ENCODE data around the gene VAV2.

Gene VAV2

DNA sequence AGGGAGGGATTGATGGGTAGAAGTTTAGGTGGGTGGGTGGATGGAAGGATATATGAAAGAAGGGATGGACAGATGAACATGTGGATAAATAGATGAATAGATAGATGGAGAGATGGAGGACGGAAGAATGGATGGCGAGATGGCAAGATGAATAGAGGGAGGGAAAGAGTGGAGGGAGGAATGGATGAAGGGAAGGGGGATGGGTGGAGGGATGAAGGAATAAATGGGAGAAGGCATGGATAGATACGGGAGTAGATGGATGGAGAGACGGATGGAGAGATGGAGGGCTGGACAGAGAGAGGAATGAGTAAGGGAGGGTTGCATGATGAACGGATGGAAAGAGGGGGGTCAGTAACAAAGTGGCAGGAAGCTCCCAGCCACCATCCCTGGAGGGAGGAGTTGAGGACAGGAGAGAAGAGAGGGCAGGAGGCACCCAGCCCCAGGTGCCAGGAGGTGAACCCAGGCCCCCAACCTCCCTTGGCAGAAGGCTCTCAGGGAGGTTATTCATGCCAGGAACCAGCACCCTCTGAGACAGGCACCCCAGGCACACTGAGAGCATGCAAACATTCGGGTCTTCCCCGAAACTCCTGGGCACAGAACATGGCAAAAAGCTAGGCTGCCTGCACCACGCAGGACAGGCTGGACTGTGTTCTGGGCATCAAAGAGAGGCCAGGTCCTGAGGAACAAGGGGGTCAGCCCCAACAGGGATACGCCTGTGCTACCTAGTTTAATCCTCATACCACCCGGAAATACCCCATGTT is 263.1 kb downstream of the VAV2 start:
- no peak for ATAC-seq
- TF ChIP-seq, protein P1, sequence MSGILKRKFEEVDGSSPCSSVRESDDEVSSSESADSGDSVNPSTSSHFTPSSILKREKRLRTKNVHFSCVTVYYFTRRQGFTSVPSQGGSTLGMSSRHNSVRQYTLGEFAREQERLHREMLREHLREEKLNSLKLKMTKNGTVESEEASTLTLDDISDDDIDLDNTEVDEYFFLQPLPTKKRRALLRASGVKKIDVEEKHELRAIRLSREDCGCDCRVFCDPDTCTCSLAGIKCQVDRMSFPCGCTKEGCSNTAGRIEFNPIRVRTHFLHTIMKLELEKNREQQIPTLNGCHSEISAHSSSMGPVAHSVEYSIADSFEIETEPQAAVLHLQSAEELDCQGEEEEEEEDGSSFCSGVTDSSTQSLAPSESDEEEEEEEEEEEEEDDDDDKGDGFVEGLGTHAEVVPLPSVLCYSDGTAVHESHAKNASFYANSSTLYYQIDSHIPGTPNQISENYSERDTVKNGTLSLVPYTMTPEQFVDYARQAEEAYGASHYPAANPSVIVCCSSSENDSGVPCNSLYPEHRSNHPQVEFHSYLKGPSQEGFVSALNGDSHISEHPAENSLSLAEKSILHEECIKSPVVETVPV (CRISPR knock-in tag; IDR thresholded peaks at IDR 0.05) = no peak
- TF ChIP-seq ESRRG (CRISPR knock-in tag; IDR thresholded peaks at IDR 0.05) (no peak), ZFP3 (CRISPR knock-in tag; IDR thresholded peaks at IDR 0.05) (no peak), ZFP30 (CRISPR knock-in tag; IDR thresholded peaks at IDR 0.05) (no peak), TOX (CRISPR knock-in tag; IDR thresholded peaks at IDR 0.05; ENCODE audit: borderline replicate concordance) (no peak), PPARA (CRISPR knock-in tag; IDR thresholded peaks at IDR 0.05; ENCODE audit: borderline replicate concordance) (no peak), ARNTL (CRISPR knock-in tag; IDR thresholded peaks at IDR 0.05; ENCODE audit: borderline replicate concordance, low read depth) (no peak), OSR1 (CRISPR knock-in tag; IDR thresholded peaks at IDR 0.05) (no peak), TCF4 (CRISPR knock-in tag; IDR thresholded peaks at IDR 0.05; ENCODE audit: borderline replicate concordance) (no peak), ZNF565 (CRISPR knock-in tag; conservative IDR thresholded peaks at IDR 0.05; ENCODE audit: low read depth) (no peak), RARB (CRISPR knock-in tag; IDR thresholded peaks at IDR 0.05) (no peak), ZC3H10 (CRISPR knock-in tag; IDR thresholded peaks at IDR 0.05) (no peak), ZNF8 (CRISPR knock-in tag; IDR thresholded peaks at IDR 0.05) (no peak), SNAI2 (CRISPR knock-in tag; IDR thresholded peaks at IDR 0.05) (no peak), BACH2 (CRISPR knock-in tag; IDR thresholded peaks at IDR 0.05; ENCODE audit: borderline replicate concordance) (no peak)
- TF ChIP-seq, protein P2, sequence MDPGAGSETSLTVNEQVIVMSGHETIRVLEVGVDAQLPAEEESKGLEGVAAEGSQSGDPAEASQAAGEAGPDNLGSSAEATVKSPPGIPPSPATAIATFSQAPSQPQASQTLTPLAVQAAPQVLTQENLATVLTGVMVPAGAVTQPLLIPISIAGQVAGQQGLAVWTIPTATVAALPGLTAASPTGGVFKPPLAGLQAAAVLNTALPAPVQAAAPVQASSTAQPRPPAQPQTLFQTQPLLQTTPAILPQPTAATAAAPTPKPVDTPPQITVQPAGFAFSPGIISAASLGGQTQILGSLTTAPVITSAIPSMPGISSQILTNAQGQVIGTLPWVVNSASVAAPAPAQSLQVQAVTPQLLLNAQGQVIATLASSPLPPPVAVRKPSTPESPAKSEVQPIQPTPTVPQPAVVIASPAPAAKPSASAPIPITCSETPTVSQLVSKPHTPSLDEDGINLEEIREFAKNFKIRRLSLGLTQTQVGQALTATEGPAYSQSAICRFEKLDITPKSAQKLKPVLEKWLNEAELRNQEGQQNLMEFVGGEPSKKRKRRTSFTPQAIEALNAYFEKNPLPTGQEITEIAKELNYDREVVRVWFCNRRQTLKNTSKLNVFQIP (CRISPR knock-in tag; IDR thresholded peaks at IDR 0.05; ENCODE audit: borderline replicate concordance, low read depth) = no peak
- TF ChIP-seq, protein P3, sequence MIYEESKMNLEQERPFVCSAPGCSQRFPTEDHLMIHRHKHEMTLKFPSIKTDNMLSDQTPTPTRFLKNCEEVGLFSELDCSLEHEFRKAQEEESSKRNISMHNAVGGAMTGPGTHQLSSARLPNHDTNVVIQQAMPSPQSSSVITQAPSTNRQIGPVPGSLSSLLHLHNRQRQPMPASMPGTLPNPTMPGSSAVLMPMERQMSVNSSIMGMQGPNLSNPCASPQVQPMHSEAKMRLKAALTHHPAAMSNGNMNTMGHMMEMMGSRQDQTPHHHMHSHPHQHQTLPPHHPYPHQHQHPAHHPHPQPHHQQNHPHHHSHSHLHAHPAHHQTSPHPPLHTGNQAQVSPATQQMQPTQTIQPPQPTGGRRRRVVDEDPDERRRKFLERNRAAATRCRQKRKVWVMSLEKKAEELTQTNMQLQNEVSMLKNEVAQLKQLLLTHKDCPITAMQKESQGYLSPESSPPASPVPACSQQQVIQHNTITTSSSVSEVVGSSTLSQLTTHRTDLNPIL (CRISPR knock-in tag; IDR thresholded peaks at IDR 0.05; ENCODE audit: low read depth) = no peak
- TF ChIP-seq, protein P4, sequence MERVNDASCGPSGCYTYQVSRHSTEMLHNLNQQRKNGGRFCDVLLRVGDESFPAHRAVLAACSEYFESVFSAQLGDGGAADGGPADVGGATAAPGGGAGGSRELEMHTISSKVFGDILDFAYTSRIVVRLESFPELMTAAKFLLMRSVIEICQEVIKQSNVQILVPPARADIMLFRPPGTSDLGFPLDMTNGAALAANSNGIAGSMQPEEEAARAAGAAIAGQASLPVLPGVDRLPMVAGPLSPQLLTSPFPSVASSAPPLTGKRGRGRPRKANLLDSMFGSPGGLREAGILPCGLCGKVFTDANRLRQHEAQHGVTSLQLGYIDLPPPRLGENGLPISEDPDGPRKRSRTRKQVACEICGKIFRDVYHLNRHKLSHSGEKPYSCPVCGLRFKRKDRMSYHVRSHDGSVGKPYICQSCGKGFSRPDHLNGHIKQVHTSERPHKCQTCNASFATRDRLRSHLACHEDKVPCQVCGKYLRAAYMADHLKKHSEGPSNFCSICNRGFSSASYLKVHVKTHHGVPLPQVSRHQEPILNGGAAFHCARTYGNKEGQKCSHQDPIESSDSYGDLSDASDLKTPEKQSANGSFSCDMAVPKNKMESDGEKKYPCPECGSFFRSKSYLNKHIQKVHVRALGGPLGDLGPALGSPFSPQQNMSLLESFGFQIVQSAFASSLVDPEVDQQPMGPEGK (CRISPR knock-in tag; IDR thresholded peaks at IDR 0.05; ENCODE audit: borderline replicate concordance) = no peak

DNA sequence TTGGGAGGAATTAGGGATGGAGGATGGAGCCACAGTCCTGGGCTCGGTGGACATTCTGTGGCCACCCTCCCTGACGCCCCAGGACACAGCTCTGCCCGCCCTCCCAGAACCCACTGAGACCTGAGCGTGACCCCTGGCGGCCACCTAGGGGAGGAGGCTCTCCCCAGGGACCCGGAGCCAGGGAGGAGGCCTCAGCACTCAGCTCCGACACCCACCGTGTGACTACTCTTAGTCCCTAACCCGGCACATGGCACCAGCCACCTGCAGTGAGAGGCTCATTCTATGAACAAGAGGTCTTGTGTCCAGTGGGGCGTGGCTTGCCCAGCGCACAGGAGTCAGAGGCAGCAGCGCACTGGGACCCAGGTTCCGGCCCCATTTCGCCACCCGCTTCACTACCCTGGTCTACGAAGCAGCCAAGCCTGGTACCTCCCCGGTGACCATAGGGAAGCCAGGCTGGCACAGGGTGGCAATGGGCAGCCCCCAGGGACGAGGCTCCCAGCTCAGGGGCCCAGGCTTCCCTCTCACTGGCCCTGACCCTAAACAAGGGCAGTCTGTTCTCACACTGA is 264.2 kb downstream of the VAV2 start:
- TF ChIP-seq CSDC2 (CRISPR knock-in tag; IDR thresholded peaks at IDR 0.05) (no peak), RARB (CRISPR knock-in tag; IDR thresholded peaks at IDR 0.05) (no peak), PPARA (CRISPR knock-in tag; IDR thresholded peaks at IDR 0.05; ENCODE audit: borderline replicate concordance) (no peak), SNAI2 (CRISPR knock-in tag; IDR thresholded peaks at IDR 0.05) (no peak)
- ATAC-seq = no peak

DNA sequence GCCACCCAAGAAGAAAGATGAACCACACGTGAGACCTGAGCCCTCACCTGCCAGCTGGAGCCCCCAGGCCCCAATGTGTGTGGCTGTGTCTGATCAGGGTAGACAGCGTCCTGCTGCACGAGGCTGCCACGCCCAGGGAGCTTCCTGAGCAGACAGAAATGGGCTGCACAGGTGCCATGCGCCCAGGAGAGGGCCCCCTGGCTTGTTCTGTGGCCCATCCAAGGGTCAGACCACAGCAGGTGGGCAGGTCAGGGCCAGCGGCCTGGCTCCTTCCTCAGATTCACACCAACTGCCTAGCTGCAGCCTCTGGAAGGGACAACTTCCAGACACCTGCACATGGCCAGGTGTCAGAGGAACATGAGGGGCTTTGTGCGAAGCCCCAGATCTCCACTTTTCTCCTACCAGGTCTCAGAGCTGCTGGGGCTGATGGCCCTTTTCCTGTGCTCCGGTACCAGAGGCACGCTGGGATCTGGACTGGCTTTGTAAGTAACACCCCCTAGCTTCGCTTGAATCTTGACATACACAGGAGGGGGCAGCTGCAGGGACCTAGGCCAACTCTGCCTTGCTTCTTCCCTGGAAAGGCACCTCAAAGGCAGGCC is 264.7 kb downstream of the VAV2 start:
- ATAC-seq = no peak
- TF ChIP-seq, protein P1 (CRISPR knock-in tag; IDR thresholded peaks at IDR 0.05) = no peak
- TF ChIP-seq ESRRG (CRISPR knock-in tag; IDR thresholded peaks at IDR 0.05) (no peak), BACH2 (CRISPR knock-in tag; IDR thresholded peaks at IDR 0.05; ENCODE audit: borderline replicate concordance) (no peak), RARB (CRISPR knock-in tag; IDR thresholded peaks at IDR 0.05) (no peak), ZNF565 (CRISPR knock-in tag; conservative IDR thresholded peaks at IDR 0.05; ENCODE audit: low read depth) (no peak), TCF4 (CRISPR knock-in tag; IDR thresholded peaks at IDR 0.05; ENCODE audit: borderline replicate concordance) (no peak), ZNF8 (CRISPR knock-in tag; IDR thresholded peaks at IDR 0.05) (no peak), ZFP30 (CRISPR knock-in tag; IDR thresholded peaks at IDR 0.05) (no peak)
- TF ChIP-seq, protein P3 (CRISPR knock-in tag; IDR thresholded peaks at IDR 0.05; ENCODE audit: low read depth) = no peak
- TF ChIP-seq, protein P4 (CRISPR knock-in tag; IDR thresholded peaks at IDR 0.05; ENCODE audit: borderline replicate concordance) = no peak
- TF ChIP-seq, protein P5, sequence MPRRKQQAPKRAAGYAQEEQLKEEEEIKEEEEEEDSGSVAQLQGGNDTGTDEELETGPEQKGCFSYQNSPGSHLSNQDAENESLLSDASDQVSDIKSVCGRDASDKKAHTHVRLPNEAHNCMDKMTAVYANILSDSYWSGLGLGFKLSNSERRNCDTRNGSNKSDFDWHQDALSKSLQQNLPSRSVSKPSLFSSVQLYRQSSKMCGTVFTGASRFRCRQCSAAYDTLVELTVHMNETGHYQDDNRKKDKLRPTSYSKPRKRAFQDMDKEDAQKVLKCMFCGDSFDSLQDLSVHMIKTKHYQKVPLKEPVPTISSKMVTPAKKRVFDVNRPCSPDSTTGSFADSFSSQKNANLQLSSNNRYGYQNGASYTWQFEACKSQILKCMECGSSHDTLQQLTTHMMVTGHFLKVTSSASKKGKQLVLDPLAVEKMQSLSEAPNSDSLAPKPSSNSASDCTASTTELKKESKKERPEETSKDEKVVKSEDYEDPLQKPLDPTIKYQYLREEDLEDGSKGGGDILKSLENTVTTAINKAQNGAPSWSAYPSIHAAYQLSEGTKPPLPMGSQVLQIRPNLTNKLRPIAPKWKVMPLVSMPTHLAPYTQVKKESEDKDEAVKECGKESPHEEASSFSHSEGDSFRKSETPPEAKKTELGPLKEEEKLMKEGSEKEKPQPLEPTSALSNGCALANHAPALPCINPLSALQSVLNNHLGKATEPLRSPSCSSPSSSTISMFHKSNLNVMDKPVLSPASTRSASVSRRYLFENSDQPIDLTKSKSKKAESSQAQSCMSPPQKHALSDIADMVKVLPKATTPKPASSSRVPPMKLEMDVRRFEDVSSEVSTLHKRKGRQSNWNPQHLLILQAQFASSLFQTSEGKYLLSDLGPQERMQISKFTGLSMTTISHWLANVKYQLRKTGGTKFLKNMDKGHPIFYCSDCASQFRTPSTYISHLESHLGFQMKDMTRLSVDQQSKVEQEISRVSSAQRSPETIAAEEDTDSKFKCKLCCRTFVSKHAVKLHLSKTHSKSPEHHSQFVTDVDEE (CRISPR knock-in tag; IDR thresholded peaks at IDR 0.05) = no peak
